ENCODE measurements around the gene DNAJC17.

DNAJC17 gene

DNA sequence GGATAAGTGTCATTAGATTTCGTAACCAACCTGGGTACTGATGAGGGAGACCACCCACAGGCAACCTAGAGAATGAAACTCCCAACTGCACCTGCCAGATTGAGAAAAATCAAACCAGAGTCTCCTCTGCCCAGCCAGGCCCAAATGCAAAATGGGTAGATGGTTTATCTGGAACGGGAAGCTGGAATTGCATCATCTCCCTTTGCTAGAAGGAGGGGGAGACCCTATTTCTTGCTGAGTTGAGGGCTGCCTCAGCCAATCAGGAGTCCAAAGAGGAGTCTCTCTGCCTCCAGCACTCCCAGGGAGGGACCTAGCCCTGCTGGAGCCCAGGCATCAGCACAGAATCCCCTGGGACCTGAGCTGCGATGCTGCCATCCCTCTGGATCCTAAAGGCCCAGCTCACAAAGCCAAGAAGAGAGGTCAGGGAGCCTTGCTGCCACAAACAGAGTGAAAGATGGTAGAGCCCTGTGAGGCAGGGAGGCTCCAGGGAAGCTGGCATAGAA lies 60.3 kb downstream of the DNAJC17 start:
- H3K4me3 ChIP-seq (ENCODE audit: low read depth, low read length): no peak overlapping the region

DNA sequence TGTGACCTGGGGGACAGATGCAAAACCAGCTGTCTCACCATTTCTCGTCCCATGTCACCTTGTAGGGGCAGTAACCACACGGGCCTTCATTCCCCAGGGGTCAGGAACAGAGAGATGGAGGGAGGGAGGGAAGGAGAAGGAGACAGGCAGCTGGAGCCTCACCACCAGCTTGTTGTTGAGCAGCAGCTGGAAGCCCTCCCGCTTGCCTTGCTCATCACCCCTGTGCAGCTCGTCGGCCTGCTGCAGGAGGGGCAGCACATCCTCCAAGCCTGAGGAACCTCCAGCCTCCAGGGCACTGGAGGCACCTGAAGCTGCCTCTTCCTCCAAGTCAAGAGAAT lies 62.5 kb downstream of the DNAJC17 start:
- no peak overlapping the region for H3K4me3 ChIP-seq (ENCODE audit: low read depth, low read length)

DNA sequence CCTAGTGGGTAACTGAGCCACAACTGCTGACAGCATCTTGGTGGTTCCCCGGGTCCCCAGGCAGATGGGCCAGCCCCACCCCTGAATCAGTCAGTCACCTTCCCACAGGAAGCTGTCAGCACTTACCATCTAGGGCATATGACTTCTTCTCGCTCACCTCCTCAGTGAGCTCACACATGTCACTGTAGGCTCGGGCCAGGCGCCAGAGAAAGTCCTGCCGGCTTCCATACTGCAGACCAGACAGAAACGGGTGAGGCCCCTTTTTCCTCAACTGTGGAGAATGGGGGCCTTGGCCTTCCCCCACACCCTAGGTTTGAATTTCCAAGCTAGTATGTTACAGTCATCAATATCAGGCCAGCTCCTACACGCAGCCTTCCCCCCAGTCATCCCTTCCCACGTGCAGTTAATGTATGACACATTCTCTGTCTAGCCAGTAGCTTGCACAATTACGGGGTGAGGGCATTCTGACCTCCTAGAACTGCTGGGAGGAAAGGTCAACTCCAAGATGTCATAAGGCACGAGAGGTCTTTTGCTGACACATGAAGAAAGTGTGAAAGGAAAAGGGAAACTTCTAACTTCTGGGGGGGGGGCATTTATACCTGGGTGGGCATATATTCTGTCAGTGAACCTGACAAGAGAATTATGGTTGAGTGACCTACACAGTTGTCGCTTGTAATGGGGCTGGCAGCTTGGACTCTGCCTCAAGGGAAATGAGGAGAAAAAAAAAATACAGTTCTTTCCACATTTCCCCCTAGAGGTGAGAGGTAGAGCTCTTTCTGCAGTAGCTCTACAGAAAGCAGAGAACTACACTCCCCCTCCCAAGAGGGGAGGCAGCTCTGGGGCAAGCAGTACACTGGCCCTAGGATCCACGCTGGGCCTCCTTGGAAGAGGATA lies 63.1 kb downstream of the DNAJC17 start:
- H3K4me3 ChIP-seq (ENCODE audit: low read depth, low read length): no peak overlapping the region

DNA sequence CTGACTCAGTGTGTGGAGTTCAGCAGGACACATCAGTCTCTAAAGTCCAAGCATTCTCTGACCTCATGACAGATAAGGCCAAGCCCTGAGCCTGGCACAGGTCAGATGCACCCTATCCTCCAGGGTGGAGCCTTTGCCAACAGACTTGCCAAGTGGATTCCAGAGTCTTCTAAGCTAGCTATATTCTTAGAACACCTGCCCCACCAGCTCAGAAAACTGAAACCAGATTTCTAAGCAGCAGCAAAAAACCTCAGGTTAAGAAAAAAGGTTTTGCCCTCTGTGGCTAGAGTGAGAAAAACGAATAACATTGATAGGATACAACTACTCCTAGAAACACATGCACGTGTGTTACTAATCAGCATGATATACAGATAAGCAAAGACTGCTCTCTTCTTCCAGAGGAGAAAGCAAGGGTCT lies 63.8 kb downstream of the DNAJC17 start:
- no peak overlapping the region for H3K4me3 ChIP-seq (ENCODE audit: low read depth, low read length)

DNA sequence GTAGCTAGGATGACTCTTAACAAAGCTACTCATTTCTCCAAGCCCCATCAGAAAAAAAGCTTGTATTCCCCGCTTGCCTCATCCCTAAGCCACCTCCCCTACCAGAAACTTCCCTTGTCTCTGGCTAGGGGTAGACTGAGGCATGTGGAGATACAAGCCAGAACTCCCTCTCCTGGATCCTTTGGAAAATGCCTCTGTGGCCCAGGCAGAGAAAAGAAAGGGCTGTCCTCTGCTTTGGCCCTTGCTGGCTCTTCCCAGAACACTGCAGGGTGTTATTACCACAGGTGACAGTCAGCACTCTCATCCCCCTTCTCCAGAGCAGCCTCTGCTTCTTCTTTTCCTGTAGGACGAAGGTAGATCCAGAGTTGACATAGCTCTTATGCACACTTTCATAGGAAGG lies 67.4 kb downstream of the DNAJC17 start:
- no peak overlapping the region for H3K4me3 ChIP-seq (ENCODE audit: low read depth, low read length)

DNA sequence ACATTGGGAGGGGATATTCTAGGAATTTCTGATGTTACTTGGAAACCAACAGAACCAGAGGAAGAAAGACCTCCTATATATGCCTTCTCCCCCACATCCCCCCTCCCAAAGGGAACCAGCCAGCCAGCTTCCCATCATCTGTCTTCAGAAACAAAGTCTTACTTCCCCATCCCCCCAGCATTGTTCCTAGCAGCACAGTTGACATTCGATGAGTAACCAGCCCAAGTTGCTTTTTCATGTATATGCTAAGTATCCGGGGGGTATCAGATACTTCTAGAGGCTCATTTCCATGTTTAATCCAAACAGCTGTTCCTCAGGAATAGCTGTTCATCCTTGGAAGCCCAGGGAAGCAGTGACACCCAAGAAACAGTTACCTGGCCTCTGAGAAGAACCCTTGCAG lies 68.2 kb downstream of the DNAJC17 start:
- no peak overlapping the region for H3K4me3 ChIP-seq (ENCODE audit: low read depth, low read length)

DNA sequence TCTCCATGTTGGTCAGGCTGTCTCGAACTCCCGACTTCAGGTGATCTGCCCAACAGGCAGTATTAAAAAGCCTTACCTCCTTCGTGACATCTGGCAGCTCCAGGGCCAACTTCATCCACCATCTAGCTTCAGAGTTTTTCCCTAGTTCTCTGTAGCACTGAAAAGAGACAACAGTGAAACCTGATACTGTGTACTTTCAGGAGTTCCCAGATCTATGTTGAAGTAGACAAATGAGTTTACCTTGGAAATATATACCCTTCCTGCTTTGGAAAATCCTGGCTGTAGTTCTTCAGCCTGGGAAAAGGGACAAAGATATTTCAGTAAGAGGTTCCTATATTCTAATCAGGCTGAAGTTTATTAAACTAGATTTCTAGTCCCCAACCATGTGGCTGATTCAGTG lies 70.2 kb downstream of the DNAJC17 start:
- H3K4me3 ChIP-seq (ENCODE audit: low read depth, low read length): no peak overlapping the region

- no peak overlapping the region for H3K4me3 ChIP-seq (ENCODE audit: low read depth, low read length)
Measured at GRCh38 chr15:40736575-40736974, 70.7 kb downstream of the DNAJC17 start.

- H3K4me3 ChIP-seq (ENCODE audit: low read depth, low read length): no peak overlapping the region
Measured at GRCh38 chr15:40731034-40731433, 76.2 kb downstream of the DNAJC17 start.

GRCh38 chr15:40723919-40724318 lies 83.4 kb downstream of the DNAJC17 start:
- no peak overlapping the region for H3K4me3 ChIP-seq (ENCODE audit: low read depth, low read length)

GRCh38 chr15:40722934-40723333 lies 84.3 kb downstream of the DNAJC17 start:
- no peak overlapping the region for H3K4me3 ChIP-seq (ENCODE audit: low read depth, low read length)

GRCh38 chr15:40722354-40722753 lies 84.9 kb downstream of the DNAJC17 start:
- H3K4me3 ChIP-seq (ENCODE audit: low read depth, low read length): no peak overlapping the region

DNA sequence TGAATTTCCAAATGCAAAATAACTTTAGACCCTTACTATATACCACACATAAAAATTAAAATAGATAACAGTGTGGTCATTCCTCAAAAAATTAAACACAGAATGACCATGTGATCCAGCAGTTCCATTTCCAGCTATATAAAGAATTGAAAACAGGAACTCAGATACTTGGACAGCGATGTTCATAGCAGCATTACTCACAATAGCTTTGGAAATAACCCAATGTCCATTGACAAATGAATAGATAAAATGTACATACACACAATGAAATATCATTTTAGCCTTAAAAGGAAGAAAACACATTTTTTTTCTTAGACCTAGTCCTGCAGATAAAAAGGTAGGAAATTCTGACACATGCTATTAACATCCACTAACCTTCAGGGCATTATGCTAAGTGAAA lies 85.6 kb downstream of the DNAJC17 start:
- no peak overlapping the region for H3K4me3 ChIP-seq (ENCODE audit: low read depth, low read length)

DNA sequence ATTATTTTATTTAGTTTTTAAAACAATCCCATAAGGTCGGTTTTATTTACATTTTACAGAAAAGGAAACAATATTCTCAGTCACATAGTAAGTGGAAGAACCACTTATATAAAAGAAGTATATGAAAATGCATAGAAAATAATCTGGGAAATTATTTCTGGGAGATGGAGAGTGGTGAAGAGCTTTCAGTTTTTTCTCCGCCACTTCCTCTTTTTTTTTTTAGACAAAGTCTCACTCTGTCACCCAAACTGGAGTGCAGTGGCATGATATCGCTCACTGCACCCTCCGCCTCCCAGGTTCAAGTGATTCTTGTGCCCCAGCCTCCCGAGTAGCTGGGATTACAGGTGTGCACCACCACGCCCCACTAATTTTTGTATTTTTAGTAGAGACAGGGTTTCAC lies 91.1 kb downstream of the DNAJC17 start:
- no peak overlapping the region for H3K4me3 ChIP-seq (ENCODE audit: low read depth, low read length)

Measured in iPS-11a (cell line).